ENCODE measurements around the gene HNRNPAB. TPM values are rescaled to one million over a fixed set of nuclear protein-coding genes. Genes with fewer than 3 reads are reported as not detected.
"Not testable (repeated sequence)": the region's sequence is repeated elsewhere in the genome, so short reads cannot be mapped to it uniquely, and the experiment has no call there.

Gene HNRNPAB
- total and polyA plus RNA-seq, 2 experiments from 2014 or later = 154 to 224 TPM

DNA sequence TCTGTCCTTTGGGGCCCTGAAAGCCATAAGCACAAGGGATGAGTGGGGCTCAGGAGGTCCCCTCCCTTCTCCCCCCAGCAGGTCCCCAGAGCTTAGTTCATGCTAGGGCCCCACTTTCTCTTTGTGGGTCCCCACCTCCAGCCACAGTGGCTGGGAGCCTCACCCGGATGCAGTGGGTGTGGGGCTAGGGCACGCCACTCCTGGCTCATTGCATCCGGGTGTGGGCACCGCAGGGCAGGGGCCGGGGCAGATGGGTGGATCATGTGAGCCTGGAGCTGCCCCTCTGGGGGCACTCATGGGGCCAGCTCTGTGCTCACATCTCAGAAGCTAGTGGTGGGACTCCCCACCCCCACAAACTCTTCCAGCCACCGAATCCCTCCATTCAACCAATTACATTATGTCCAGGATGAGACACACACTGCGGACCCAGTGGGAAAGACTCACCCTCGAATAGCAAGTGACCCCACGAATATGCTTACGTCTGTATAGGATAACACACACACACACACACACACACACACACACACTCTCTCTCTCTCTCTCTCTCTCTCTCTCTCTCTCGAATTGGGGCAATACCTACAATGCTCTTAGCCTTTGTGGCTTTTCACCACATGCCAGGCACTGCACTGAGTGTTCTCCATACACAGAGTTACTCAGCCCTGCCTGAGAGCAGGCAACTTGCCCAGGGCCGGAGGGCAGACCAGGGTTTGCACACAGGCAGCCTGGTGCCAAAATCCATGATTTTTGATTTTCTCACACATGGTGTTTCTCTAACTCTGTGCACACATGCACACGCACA, 45.1 kb downstream of the HNRNPAB start:
- Histone ChIP-seq H3K9me3 (ENCODE audit: low read depth) (no peaks in the 10 kb centered on the region), H3K4me3 (no peak overlapping the region), H3K36me3 (no peaks in the 10 kb centered on the region), H3K27me3 (no peaks in the 10 kb centered on the region), H3K4me1 (ENCODE audit: low read depth) (no peaks in the 10 kb centered on the region), H3K27ac (no peak overlapping the region)
- DNase-seq (ENCODE audit: low read depth in 1 of 2, low spot score in 1 of 2) = peak in 1 of 2 donors; percentile 69
- TF ChIP-seq, protein P1, sequence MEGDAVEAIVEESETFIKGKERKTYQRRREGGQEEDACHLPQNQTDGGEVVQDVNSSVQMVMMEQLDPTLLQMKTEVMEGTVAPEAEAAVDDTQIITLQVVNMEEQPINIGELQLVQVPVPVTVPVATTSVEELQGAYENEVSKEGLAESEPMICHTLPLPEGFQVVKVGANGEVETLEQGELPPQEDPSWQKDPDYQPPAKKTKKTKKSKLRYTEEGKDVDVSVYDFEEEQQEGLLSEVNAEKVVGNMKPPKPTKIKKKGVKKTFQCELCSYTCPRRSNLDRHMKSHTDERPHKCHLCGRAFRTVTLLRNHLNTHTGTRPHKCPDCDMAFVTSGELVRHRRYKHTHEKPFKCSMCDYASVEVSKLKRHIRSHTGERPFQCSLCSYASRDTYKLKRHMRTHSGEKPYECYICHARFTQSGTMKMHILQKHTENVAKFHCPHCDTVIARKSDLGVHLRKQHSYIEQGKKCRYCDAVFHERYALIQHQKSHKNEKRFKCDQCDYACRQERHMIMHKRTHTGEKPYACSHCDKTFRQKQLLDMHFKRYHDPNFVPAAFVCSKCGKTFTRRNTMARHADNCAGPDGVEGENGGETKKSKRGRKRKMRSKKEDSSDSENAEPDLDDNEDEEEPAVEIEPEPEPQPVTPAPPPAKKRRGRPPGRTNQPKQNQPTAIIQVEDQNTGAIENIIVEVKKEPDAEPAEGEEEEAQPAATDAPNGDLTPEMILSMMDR (IDR thresholded peaks at IDR 0.05; ENCODE audit: low read depth, low read length) = no peak

DNA sequence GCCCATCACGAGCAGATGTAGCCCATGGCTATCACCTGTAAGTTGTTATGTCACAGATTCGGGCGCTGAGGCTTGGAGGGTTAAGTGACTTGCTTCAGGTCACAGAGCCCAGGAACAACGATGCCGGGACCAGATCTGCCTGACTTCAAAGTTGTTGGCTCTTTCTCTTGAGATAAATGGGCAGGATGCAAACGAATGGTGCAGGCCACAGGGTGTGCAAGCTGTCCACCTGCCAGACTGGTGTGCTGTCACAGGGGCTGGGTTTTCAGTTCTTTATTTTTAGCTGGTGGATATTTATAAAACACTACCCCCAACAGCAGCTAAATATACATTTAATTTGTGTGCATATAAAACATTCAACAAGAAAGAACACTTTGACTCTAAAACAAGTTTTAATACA, 45.9 kb downstream of the HNRNPAB start:
- Histone ChIP-seq H3K36me3 (no peaks in the 10 kb centered on the region), H3K9me3 (ENCODE audit: low read depth) (no peaks in the 10 kb centered on the region), H3K4me1 (ENCODE audit: low read depth) (no peaks in the 10 kb centered on the region), H3K27ac (no peak overlapping the region), H3K4me3 (no peak overlapping the region), H3K27me3 (no peaks in the 10 kb centered on the region)
- TF ChIP-seq, protein P1 (IDR thresholded peaks at IDR 0.05; ENCODE audit: low read depth, low read length) = no peak
- no peak for DNase-seq (ENCODE audit: low read depth in 1 of 2, low spot score in 1 of 2)

DNA sequence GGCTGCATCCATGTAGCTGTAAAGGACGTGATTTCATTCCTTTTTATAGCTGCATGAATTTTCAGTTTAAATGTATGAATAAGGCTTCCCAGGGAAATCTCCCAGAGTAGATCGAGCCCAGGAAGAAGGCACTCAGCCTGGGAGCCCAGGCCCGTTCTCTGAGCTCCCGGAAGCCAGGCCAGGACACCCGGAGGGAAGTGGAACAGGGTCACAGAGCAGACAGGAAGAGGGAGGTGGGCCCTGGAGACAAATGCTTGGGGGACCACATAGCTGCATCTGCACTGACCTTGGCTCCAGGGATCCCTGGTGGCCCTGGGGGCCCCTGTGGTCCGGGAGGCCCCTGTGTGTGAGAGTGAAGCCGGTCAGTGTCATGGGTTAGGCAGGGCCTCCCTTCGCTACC, 47.9 kb downstream of the HNRNPAB start:
- no peaks in the 10 kb centered on the region for H3K4me1 ChIP-seq (ENCODE audit: low read depth)
- H3K27me3 ChIP-seq = no peaks in the 10 kb centered on the region
- no peak overlapping the region for H3K4me3 ChIP-seq
- H3K27ac ChIP-seq = no peak overlapping the region
- H3K9me3 ChIP-seq (ENCODE audit: low read depth) = no peaks in the 10 kb centered on the region
- no peaks in the 10 kb centered on the region for H3K36me3 ChIP-seq
- TF ChIP-seq, protein P1 (IDR thresholded peaks at IDR 0.05; ENCODE audit: low read depth, low read length) = no peak
- DNase-seq (ENCODE audit: low read depth in 1 of 2, low spot score in 1 of 2) = no peak

DNA sequence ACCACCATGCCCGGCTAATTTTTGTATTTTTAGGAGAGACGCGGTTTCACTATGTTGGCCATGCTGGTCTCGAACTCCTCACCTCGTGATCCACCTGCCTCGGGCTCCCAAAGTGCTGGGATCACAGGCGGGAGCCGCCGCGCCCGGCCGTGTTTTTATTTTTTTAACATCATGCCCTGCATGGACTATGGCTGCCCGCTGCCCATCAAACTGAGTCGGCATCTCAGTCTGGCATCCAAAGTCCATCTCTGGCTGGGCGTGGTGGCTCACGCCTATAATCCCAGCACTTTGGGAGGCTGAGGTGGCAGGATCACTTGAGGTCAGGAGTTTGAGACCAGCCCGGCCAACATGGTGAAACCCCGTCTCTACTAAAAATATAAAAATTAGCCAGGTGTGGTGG, 49.3 kb downstream of the HNRNPAB start:
- H3K9me3 ChIP-seq (ENCODE audit: low read depth); H3K27me3 ChIP-seq; H3K4me1 ChIP-seq (ENCODE audit: low read depth); H3K36me3 ChIP-seq; H3K27ac ChIP-seq; H3K4me3 ChIP-seq; DNase-seq (ENCODE audit: low read depth in 1 of 2, low spot score in 1 of 2): not testable (repeated sequence)

DNA sequence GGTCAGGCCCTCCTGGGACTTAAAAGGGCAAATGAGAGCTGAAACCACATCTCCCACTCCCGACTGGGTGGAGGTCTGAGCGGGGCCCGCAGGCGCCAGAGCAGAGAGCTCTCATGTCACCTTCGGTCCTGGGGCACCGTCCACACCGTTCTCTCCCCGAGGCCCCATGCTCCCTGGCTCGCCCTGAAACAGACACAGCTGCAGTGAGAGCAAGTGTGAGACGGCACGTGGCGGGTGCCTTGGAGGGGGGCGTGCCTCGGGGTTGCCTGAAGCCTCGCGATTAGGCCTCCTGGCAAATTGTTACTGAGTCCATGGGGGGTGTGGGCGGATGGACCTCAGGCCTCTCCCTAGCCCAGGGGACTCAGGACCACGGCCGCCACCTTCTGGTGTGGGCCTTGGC, 52.4 kb downstream of the HNRNPAB start:
- H3K4me1 ChIP-seq (ENCODE audit: low read depth) = no peaks in the 10 kb centered on the region
- no peak overlapping the region for H3K4me3 ChIP-seq
- no peak overlapping the region for H3K27ac ChIP-seq
- no peaks in the 10 kb centered on the region for H3K27me3 ChIP-seq
- DNase-seq (ENCODE audit: low read depth in 1 of 2, low spot score in 1 of 2) = no peak
- TF ChIP-seq, protein P1 (IDR thresholded peaks at IDR 0.05; ENCODE audit: low read depth, low read length) = no peak
- no peaks in the 10 kb centered on the region for H3K36me3 ChIP-seq
- H3K9me3 ChIP-seq (ENCODE audit: low read depth) = no peaks in the 10 kb centered on the region

DNA sequence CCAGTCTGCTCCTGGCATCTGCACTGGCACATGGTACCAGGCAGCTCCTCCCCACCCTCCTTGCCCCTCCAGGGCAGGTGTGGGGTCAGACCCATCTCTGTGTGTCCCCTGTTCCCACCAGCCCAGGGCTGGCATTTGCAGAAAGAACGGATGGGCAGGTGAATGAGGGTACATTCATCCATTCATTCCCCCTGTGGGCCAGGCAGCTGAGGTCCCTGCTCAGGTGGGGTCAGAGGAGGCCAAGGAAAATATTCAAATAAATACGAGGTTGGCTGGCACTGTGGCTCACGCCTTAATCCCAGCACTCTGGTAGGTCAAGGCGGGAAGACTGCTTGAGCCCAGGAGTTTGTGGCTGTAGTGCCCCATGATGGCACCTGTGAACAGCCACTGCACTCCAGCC, 53.3 kb downstream of the HNRNPAB start:
- no peak overlapping the region for H3K27ac ChIP-seq
- H3K36me3 ChIP-seq = no peaks in the 10 kb centered on the region
- no peaks in the 10 kb centered on the region for H3K27me3 ChIP-seq
- no peak for DNase-seq (ENCODE audit: low read depth in 1 of 2, low spot score in 1 of 2)
- TF ChIP-seq, protein P1 (IDR thresholded peaks at IDR 0.05; ENCODE audit: low read depth, low read length) = no peak
- H3K4me1 ChIP-seq (ENCODE audit: low read depth) = no peaks in the 10 kb centered on the region
- no peaks in the 10 kb centered on the region for H3K9me3 ChIP-seq (ENCODE audit: low read depth)
- no peak overlapping the region for H3K4me3 ChIP-seq

Measured in cardiac muscle cell (in vitro differentiated cells and primary cell).